ENCODE data around the gene KRT16.

DNA sequence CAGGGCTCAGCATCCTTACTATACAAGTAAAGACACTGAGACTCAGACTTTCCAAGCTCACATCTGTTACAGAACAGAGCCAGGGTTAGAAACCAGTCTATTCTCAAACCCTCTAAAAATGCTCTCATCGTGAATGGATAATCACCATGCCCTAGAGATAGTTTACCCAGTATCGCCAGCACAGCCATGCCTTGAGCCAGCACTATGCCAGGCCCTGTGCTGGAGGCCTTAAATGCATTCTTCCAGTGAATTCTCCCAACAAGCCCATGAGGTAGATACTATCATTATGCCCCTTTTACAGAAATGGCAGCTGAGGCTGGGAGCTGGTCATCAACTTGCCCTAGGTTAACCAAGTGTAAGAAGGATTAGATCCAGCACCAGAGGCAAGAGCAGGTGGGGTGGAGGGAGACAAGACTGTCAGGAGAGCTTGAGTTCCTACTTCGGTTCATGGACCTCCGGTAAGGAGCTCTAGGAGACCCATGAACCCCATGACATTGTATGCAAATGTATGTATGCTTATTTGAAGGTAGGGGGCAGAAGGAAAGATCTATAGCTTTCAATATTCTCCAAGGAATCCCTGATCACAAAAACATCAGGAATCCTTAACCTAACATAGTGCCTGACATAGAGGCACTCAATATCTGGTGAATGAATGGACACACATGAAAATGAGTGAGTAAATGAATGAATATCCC, 31.1 kb downstream of the KRT16 start:
- TF ChIP-seq, protein P1, sequence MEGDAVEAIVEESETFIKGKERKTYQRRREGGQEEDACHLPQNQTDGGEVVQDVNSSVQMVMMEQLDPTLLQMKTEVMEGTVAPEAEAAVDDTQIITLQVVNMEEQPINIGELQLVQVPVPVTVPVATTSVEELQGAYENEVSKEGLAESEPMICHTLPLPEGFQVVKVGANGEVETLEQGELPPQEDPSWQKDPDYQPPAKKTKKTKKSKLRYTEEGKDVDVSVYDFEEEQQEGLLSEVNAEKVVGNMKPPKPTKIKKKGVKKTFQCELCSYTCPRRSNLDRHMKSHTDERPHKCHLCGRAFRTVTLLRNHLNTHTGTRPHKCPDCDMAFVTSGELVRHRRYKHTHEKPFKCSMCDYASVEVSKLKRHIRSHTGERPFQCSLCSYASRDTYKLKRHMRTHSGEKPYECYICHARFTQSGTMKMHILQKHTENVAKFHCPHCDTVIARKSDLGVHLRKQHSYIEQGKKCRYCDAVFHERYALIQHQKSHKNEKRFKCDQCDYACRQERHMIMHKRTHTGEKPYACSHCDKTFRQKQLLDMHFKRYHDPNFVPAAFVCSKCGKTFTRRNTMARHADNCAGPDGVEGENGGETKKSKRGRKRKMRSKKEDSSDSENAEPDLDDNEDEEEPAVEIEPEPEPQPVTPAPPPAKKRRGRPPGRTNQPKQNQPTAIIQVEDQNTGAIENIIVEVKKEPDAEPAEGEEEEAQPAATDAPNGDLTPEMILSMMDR (IDR thresholded peaks at IDR 0.05) = no peak
- no peak for TF ChIP-seq EP300 (IDR thresholded peaks at IDR 0.05)
- no peak for TF ChIP-seq POLR2A (IDR thresholded peaks at IDR 0.05)
- no peak for TF ChIP-seq POLR2AphosphoS5 (IDR thresholded peaks at IDR 0.05)
